Measurements from ENCODE around the gene STXBP6. TPM values are rescaled to one million over a fixed set of nuclear protein-coding genes. Genes with fewer than 3 reads are reported as not detected.
A peak's percentile ranks its signal among the peaks of the same experiment; 100 is the strongest.

Gene STXBP6
- total and polyA plus RNA-seq, 2 of the 13 experiments (the other 11 are each of a cell fraction or from before 2014, with no cell fraction given): 35.3 to 42.8 TPM

- TF ChIP-seq RFXAP (CRISPR knock-in tag; IDR thresholded peaks at IDR 0.05; ENCODE audit: borderline replicate concordance): peak; percentile 63; the same call in 1 of the 2 replicates
- TF ChIP-seq FOXO1 (CRISPR knock-in tag; IDR thresholded peaks at IDR 0.05): peak; percentile 72
- TF ChIP-seq BORCS8-MEF2B (CRISPR knock-in tag; IDR thresholded peaks at IDR 0.05): no peak
- peak; percentile 81; the same call in 1 of the 2 replicates for TF ChIP-seq CREM (IDR thresholded peaks at IDR 0.05)
- no peak for TF ChIP-seq CREM (CRISPR knock-in tag; IDR thresholded peaks at IDR 0.05)
- peak; percentile 12 for TF ChIP-seq JARID2 (CRISPR knock-in tag; IDR thresholded peaks at IDR 0.05; ENCODE audit: insufficient replicate concordance)
- peak; percentile 76 for TF ChIP-seq SKI (IDR thresholded peaks at IDR 0.05; ENCODE audit: partially characterized antibody)
- no peak for TF ChIP-seq TBP (CRISPR knock-in tag; IDR thresholded peaks at IDR 0.05)
- peak; percentile 22; the same call in 1 of the 2 replicates for TF ChIP-seq SSRP1 (CRISPR knock-in tag; IDR thresholded peaks at IDR 0.05)
- no peak for TF ChIP-seq NFE2L1 (CRISPR knock-in tag; IDR thresholded peaks at IDR 0.05; ENCODE audit: borderline replicate concordance)
- TF ChIP-seq ZFP36L1 (CRISPR knock-in tag; IDR thresholded peaks at IDR 0.05): peak; percentile 13; the same call in 1 of the 2 replicates
- TF ChIP-seq ZNF878 (CRISPR knock-in tag; IDR thresholded peaks at IDR 0.05): 0 out of 2 replicates have a peak, but pooled peaks have one; percentile 69
- TF ChIP-seq, protein P1, sequence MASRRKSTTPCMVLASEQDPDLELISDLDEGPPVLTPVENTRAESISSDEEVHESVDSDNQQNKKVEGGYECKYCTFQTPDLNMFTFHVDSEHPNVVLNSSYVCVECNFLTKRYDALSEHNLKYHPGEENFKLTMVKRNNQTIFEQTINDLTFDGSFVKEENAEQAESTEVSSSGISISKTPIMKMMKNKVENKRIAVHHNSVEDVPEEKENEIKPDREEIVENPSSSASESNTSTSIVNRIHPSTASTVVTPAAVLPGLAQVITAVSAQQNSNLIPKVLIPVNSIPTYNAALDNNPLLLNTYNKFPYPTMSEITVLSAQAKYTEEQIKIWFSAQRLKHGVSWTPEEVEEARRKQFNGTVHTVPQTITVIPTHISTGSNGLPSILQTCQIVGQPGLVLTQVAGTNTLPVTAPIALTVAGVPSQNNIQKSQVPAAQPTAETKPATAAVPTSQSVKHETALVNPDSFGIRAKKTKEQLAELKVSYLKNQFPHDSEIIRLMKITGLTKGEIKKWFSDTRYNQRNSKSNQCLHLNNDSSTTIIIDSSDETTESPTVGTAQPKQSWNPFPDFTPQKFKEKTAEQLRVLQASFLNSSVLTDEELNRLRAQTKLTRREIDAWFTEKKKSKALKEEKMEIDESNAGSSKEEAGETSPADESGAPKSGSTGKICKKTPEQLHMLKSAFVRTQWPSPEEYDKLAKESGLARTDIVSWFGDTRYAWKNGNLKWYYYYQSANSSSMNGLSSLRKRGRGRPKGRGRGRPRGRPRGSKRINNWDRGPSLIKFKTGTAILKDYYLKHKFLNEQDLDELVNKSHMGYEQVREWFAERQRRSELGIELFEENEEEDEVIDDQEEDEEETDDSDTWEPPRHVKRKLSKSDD (CRISPR knock-in tag; IDR thresholded peaks at IDR 0.05; ENCODE audit: low read depth): peak; percentile 64; the same call in 1 of the 2 replicates
- TF ChIP-seq, protein P2, sequence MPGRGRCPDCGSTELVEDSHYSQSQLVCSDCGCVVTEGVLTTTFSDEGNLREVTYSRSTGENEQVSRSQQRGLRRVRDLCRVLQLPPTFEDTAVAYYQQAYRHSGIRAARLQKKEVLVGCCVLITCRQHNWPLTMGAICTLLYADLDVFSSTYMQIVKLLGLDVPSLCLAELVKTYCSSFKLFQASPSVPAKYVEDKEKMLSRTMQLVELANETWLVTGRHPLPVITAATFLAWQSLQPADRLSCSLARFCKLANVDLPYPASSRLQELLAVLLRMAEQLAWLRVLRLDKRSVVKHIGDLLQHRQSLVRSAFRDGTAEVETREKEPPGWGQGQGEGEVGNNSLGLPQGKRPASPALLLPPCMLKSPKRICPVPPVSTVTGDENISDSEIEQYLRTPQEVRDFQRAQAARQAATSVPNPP (CRISPR knock-in tag; IDR thresholded peaks at IDR 0.05): no peak
- TF ChIP-seq GTF2F1 (IDR thresholded peaks at IDR 0.05; ENCODE audit: low read length): no peak
- TF ChIP-seq ZNF317 (CRISPR knock-in tag; IDR thresholded peaks at IDR 0.05): peak; percentile 94
- peak; percentile 78; the same call in 1 of the 2 replicates for TF ChIP-seq ZNF264 (CRISPR knock-in tag; IDR thresholded peaks at IDR 0.05)
- peak; percentile 42; the same call in 1 of the 2 replicates for TF ChIP-seq POLR2G (IDR thresholded peaks at IDR 0.05; ENCODE audit: low read depth, low read length)
- 0 out of 2 replicates have a peak, but pooled peaks have one; percentile 86 for TF ChIP-seq ZNF101 (CRISPR knock-in tag; IDR thresholded peaks at IDR 0.05; ENCODE audit: borderline replicate concordance, low read depth)
- peak; percentile 52; the same call in 1 of the 2 replicates for TF ChIP-seq SMC3 (IDR thresholded peaks at IDR 0.05; ENCODE audit: low read length)
- peak; percentile 90 for TF ChIP-seq KDM5B (CRISPR knock-in tag; IDR thresholded peaks at IDR 0.05; ENCODE audit: borderline replicate concordance)
- TF ChIP-seq ARID5B (CRISPR knock-in tag; IDR thresholded peaks at IDR 0.05): peak; percentile 97
- peak; percentile 67; the same call in 1 of the 2 replicates for TF ChIP-seq SIN3B (IDR thresholded peaks at IDR 0.05; ENCODE audit: low read length)
These were observed 233.7 kb downstream of the STXBP6 start (continued) for GRCh38 chr14:24816011-24816928.

Measured in HepG2 (cell line).